ENCODE results near the gene ARMC7. TPM values are rescaled to one million over a fixed set of nuclear protein-coding genes. Genes with fewer than 3 reads are reported as not detected.
A peak's percentile ranks its signal among the peaks of the same experiment; 100 is the strongest.

Gene ARMC7
- total and polyA plus RNA-seq, 10 of the 15 experiments (the other 5 are each of a cell fraction or from before 2014, with no cell fraction given), result 1.5 to 19.8 (median 6.3) TPM

GRCh38 chr17:75102385-75102821 lies 7.4 kb upstream of the ARMC7 start (continued):
- TF ChIP-seq CEBPZ (IDR thresholded peaks at IDR 0.05; ENCODE audit: low read depth, low read length) (no peak), MLLT1 (IDR thresholded peaks at IDR 0.05) (no peak), USF1 (IDR thresholded peaks at IDR 0.05; ENCODE audit: borderline replicate concordance, extremely low read length, insufficient read depth, low read depth, low read length) (no peak), YBX1 (IDR thresholded peaks at IDR 0.05) (no peak), MXI1 (IDR thresholded peaks at IDR 0.05; ENCODE audit: low read depth, low read length) (no peak), POU2F2 (IDR thresholded peaks at IDR 0.05; ENCODE audit: borderline replicate concordance, low read depth, low read length) (no peak), ZNF384 (IDR thresholded peaks at IDR 0.05; ENCODE audit: borderline replicate concordance, low read depth, low read length) (peak; percentile 66; the same call in 1 of the 2 replicates), BCL3 (IDR thresholded peaks at IDR 0.05; ENCODE audit: borderline replicate concordance, insufficient read depth, low read depth, low read length, poor library complexity, severe bottlenecking) (no peak), IKZF1 (conservative IDR thresholded peaks at IDR 0.05) (peak; percentile 84), CREB1 (IDR thresholded peaks at IDR 0.05; ENCODE audit: low read depth) (0 out of 2 replicates have a peak, but pooled peaks have one; percentile 27), TCF7 (IDR thresholded peaks at IDR 0.05; ENCODE audit: borderline replicate concordance) (no peak), PML (IDR thresholded peaks at IDR 0.05; ENCODE audit: low read length) (no peak), FOXK2 (IDR thresholded peaks at IDR 0.05) (no peak), SKIL (IDR thresholded peaks at IDR 0.05; ENCODE audit: low read depth, poor library complexity, severe bottlenecking) (peak; percentile 83), ZNF24 (IDR thresholded peaks at IDR 0.05) (no peak), RBBP5 (conservative IDR thresholded peaks at IDR 0.05) (no peak), ASH2L (IDR thresholded peaks at IDR 0.05; ENCODE audit: borderline replicate concordance, low read depth) (no peak)

Data from GM12878 (cell line).